OCI-LY1 (cell line): ENCODE results near the gene SMIM21.

Source experiments
- EZH2 ChIP-seq: fragments of 200-600 bp; sonication (generic), shearing (Covaris generic); IDR thresholded peaks from 2 replicates; pipeline ENCODE4 v1.8.0; 2017; ENCODE audit warnings: borderline replicate concordance, mixed run types, mild to moderate bottlenecking, antibody characterized with exemption, low read length, moderate library complexity, mixed read lengths
- TF ChIP-seq, protein P1 (sequence below): fragments of 200-600 bp; sonication (generic), shearing (Covaris generic); IDR thresholded peaks from 2 replicates; pipeline ENCODE4 v1.5.1; 2017; ENCODE audit warnings: mild to moderate bottlenecking, antibody characterized with exemption, low read length, moderate library complexity, mixed read lengths

DNA sequence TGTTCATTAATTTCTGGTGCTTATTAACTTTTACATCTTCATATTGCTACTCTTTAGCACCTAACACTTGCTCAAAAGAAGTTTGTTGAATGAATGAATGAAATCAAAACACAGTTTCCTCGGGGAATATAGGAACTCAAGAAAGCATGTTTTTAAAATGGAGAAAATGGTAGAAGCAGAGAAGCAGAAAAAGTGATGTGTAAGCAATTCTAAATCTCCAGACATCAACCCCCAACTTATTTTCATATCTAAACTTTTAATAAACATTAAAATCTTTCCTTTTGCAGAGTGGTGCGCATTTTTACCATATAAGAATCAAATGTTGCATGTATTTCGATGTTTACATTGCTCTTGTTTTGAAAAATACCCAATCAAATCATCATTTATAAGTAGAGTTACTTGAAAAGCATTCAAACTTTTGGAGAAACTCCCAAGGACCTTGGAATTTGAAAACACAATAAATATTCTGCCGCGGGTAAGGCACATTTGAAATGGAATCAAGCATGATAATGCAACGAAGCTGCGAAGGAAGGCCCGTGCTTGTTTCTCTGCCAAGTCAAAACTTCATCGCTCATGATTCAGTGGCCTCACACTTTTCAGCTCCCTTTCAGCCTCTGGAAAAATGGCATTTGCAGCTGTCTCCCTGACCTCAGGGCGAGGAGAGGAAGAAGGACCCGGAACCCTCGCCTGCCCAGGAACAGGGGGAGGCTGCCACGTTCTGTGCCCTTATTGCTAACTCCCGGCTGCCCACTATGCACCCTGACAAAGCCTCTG, 26.7 kb upstream of the SMIM21 start:
- TF ChIP-seq, protein P1, sequence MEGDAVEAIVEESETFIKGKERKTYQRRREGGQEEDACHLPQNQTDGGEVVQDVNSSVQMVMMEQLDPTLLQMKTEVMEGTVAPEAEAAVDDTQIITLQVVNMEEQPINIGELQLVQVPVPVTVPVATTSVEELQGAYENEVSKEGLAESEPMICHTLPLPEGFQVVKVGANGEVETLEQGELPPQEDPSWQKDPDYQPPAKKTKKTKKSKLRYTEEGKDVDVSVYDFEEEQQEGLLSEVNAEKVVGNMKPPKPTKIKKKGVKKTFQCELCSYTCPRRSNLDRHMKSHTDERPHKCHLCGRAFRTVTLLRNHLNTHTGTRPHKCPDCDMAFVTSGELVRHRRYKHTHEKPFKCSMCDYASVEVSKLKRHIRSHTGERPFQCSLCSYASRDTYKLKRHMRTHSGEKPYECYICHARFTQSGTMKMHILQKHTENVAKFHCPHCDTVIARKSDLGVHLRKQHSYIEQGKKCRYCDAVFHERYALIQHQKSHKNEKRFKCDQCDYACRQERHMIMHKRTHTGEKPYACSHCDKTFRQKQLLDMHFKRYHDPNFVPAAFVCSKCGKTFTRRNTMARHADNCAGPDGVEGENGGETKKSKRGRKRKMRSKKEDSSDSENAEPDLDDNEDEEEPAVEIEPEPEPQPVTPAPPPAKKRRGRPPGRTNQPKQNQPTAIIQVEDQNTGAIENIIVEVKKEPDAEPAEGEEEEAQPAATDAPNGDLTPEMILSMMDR, result no peak
- TF ChIP-seq EZH2, result no peak
